Measurements from ENCODE around the gene SSR4. TPM values are rescaled to one million over a fixed set of nuclear protein-coding genes. Genes with fewer than 3 reads are reported as not detected.

Gene SSR4
- total RNA-seq, 1 experiment from 2014 or later: 203 TPM

DNA sequence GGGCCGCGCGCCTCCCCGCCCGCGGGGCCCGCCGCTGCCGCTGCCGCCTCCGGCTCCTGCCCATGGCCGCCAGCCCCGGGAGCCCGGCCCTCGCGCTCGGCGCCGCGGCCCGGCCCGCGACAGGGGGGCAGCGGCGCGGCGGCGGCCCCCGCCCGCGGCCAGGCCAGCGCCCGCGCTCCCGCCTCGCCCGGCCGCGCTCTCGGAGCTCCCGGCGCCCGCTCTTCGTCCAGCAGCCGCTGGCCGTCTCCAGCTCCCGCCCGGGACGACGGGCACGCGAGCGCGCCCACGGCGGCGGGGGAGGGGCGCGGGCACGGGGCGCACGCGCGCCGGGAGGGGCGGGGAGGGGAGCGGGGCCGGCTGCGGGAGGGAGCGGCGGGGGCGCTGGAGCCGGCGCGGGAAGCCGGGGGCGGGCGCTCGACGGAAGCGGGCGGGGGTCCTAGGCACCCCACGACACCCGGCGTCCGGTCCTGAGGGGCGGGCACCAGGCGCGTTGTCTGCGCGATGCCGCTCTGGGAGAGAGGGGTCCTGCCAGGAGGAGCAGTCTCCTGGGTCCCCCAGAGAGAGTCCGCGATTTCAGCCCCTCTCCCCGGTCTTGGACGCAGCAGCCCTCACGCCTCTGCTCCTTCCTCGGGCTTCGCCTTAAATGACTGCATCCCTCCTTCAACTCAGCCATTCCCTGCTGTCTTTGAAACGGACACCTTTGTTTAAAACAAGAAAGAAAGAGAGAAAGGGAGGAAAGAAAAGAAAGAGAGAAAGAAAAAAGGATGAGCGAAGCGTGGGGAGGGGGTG lies 36.4 kb downstream of the SSR4 start:
- peaks cover 7% of the 10 kb centered on the region; the same call in 1 of the 2 replicates for H3K36me3 Mint-ChIP-seq
- ChIA-PET POLR2A (no interaction called here), CTCF (no interaction called here)
- H3K4me3 Mint-ChIP-seq: peak overlapping the region; percentile 70
- ATAC-seq (peak; percentile 18; the same call in 1 of the 2 replicates), DNase-seq (ENCODE audit: low spot score) (no peak)
- no peaks in the 10 kb centered on the region for H3K9me3 Mint-ChIP-seq
- H3K27ac Mint-ChIP-seq: no peak overlapping the region
- H3K27me3 Mint-ChIP-seq (ENCODE audit: low read depth): peaks cover 3% of the 10 kb centered on the region; the same call in 1 of the 2 replicates
- TF ChIP-seq CREM (CRISPR knock-in tag; IDR thresholded peaks at IDR 0.05) (no peak), ATF1 (CRISPR knock-in tag; IDR thresholded peaks at IDR 0.05) (no peak), ZNF423 (CRISPR knock-in tag; IDR thresholded peaks at IDR 0.05) (no peak), MXD4 (CRISPR knock-in tag; IDR thresholded peaks at IDR 0.05; ENCODE audit: borderline replicate concordance) (no peak), GTF2I (CRISPR knock-in tag; conservative IDR thresholded peaks at IDR 0.05) (no peak), SOX15 (CRISPR knock-in tag; IDR thresholded peaks at IDR 0.05) (no peak), RELA (CRISPR knock-in tag; IDR thresholded peaks at IDR 0.05; ENCODE audit: borderline replicate concordance) (no peak)
- TF ChIP-seq, protein P1, sequence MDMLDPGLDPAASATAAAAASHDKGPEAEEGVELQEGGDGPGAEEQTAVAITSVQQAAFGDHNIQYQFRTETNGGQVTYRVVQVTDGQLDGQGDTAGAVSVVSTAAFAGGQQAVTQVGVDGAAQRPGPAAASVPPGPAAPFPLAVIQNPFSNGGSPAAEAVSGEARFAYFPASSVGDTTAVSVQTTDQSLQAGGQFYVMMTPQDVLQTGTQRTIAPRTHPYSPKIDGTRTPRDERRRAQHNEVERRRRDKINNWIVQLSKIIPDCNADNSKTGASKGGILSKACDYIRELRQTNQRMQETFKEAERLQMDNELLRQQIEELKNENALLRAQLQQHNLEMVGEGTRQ (CRISPR knock-in tag; IDR thresholded peaks at IDR 0.05): no peak
- TF ChIP-seq, protein P2, sequence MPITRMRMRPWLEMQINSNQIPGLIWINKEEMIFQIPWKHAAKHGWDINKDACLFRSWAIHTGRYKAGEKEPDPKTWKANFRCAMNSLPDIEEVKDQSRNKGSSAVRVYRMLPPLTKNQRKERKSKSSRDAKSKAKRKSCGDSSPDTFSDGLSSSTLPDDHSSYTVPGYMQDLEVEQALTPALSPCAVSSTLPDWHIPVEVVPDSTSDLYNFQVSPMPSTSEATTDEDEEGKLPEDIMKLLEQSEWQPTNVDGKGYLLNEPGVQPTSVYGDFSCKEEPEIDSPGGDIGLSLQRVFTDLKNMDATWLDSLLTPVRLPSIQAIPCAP (CRISPR knock-in tag; IDR thresholded peaks at IDR 0.05): no peak
- H3K4me1 Mint-ChIP-seq: peaks cover 31% of the 10 kb centered on the region

DNA sequence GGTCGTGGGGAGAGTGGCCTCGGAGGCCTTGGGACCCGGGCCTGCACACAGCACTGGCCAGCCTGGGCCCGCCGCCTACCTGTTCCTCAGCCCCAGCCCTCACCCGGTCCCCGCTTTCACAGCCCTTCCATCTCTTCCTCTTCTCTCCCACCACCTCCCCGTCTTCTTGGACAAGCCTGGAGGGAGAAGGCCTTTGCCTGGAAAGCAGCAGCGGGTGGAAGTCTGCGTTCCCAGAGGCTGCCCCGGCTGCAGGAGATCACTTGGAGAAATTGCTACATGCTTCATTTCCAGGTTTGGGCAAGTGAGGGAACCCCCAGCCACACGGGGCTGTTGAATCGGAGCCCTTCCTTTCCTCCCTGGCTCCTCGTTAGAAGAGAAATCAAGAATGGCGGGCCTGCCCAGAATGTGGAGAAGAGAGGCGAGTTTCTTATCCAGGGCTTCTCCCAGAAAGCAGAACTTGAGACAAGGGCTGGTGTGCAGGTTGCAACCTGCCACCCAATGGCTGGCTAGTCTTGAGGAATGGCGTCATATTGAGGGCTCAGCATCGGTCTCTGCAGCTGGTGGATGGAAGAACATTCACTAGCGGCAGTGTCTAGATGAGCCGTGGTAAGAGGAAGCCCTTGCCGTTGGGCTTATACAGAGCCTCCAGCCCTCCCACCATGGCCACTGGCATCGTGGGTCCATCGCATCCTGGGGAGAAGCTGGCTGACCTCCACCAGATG lies 37.1 kb downstream of the SSR4 start:
- peaks cover 3% of the 10 kb centered on the region; the same call in 1 of the 2 replicates for H3K27me3 Mint-ChIP-seq (ENCODE audit: low read depth)
- H3K27ac Mint-ChIP-seq: no peak overlapping the region
- no peak for TF ChIP-seq GABPB1 (CRISPR knock-in tag; IDR thresholded peaks at IDR 0.05)
- no peak for TF ChIP-seq PRRX2 (CRISPR knock-in tag; IDR thresholded peaks at IDR 0.05)
- TF ChIP-seq, protein P3, sequence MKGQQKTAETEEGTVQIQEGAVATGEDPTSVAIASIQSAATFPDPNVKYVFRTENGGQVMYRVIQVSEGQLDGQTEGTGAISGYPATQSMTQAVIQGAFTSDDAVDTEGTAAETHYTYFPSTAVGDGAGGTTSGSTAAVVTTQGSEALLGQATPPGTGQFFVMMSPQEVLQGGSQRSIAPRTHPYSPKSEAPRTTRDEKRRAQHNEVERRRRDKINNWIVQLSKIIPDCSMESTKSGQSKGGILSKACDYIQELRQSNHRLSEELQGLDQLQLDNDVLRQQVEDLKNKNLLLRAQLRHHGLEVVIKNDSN (CRISPR knock-in tag; IDR thresholded peaks at IDR 0.05): no peak
- TF ChIP-seq, protein P4, sequence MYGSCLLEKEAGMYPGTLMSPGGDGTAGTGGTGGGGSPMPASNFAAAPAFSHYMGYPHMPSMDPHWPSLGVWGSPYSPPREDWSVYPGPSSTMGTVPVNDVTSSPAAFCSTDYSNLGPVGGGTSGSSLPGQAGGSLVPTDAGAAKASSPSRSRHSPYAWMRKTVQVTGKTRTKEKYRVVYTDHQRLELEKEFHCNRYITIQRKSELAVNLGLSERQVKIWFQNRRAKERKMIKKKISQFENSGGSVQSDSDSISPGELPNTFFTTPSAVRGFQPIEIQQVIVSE (CRISPR knock-in tag; IDR thresholded peaks at IDR 0.05; ENCODE audit: borderline replicate concordance): no peak
- no peak for TF ChIP-seq SMAD4 (CRISPR knock-in tag; IDR thresholded peaks at IDR 0.05)
- peaks cover 27% of the 10 kb centered on the region for H3K4me1 Mint-ChIP-seq
- peaks cover 7% of the 10 kb centered on the region; the same call in 1 of the 2 replicates for H3K36me3 Mint-ChIP-seq
- no peaks in the 10 kb centered on the region for H3K9me3 Mint-ChIP-seq
- CTCF ChIA-PET: no interaction called here
- DNase-seq (ENCODE audit: low spot score) (no peak), ATAC-seq (peak; percentile 5; the same call in 1 of the 2 replicates)
- peak overlapping the region; percentile 70 for H3K4me3 Mint-ChIP-seq
- POLR2A ChIA-PET: no interaction called here

DNA sequence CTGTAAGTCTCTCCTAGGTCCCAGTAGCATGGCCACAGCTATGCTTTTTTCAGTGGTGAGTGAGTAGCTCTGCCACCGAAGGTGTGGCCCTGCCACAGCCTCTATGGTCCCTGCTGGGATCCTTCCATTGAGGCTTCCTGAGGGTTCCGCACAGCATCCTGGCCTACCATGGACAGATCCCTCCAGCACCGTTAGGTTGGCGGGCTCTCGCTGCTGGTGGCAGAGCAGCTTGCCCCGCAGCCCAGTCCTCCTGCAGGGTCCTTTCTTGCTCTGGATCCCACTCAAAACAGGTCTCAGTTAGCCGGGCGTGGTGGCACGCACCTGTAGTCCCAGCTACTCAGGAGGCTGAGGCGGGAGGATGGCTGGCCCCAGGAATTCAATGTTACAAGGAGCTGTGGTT lies 38.3 kb downstream of the SSR4 start:
- peaks cover 16% of the 10 kb centered on the region for H3K4me1 Mint-ChIP-seq
- POLR2A ChIA-PET: no interaction called here
- TF ChIP-seq RELA (CRISPR knock-in tag; IDR thresholded peaks at IDR 0.05; ENCODE audit: borderline replicate concordance) (no peak), NR1H2 (CRISPR knock-in tag; IDR thresholded peaks at IDR 0.05) (no peak), ETV6 (CRISPR knock-in tag; IDR thresholded peaks at IDR 0.05) (no peak), SMAD3 (CRISPR knock-in tag; IDR thresholded peaks at IDR 0.05; ENCODE audit: borderline replicate concordance) (no peak), GABPB1 (CRISPR knock-in tag; IDR thresholded peaks at IDR 0.05) (no peak), SMAD4 (CRISPR knock-in tag; IDR thresholded peaks at IDR 0.05) (no peak), FOXP1 (CRISPR knock-in tag; IDR thresholded peaks at IDR 0.05; ENCODE audit: borderline replicate concordance) (no peak)
- TF ChIP-seq, protein P5, sequence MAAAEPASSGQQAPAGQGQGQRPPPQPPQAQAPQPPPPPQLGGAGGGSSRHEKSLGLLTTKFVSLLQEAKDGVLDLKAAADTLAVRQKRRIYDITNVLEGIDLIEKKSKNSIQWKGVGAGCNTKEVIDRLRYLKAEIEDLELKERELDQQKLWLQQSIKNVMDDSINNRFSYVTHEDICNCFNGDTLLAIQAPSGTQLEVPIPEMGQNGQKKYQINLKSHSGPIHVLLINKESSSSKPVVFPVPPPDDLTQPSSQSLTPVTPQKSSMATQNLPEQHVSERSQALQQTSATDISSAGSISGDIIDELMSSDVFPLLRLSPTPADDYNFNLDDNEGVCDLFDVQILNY (CRISPR knock-in tag; IDR thresholded peaks at IDR 0.05): no peak
- TF ChIP-seq, protein P6, sequence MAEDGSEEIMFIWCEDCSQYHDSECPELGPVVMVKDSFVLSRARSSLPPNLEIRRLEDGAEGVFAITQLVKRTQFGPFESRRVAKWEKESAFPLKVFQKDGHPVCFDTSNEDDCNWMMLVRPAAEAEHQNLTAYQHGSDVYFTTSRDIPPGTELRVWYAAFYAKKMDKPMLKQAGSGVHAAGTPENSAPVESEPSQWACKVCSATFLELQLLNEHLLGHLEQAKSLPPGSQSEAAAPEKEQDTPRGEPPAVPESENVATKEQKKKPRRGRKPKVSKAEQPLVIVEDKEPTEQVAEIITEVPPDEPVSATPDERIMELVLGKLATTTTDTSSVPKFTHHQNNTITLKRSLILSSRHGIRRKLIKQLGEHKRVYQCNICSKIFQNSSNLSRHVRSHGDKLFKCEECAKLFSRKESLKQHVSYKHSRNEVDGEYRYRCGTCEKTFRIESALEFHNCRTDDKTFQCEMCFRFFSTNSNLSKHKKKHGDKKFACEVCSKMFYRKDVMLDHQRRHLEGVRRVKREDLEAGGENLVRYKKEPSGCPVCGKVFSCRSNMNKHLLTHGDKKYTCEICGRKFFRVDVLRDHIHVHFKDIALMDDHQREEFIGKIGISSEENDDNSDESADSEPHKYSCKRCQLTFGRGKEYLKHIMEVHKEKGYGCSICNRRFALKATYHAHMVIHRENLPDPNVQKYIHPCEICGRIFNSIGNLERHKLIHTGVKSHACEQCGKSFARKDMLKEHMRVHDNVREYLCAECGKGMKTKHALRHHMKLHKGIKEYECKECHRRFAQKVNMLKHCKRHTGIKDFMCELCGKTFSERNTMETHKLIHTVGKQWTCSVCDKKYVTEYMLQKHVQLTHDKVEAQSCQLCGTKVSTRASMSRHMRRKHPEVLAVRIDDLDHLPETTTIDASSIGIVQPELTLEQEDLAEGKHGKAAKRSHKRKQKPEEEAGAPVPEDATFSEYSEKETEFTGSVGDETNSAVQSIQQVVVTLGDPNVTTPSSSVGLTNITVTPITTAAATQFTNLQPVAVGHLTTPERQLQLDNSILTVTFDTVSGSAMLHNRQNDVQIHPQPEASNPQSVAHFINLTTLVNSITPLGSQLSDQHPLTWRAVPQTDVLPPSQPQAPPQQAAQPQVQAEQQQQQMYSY (CRISPR knock-in tag; IDR thresholded peaks at IDR 0.05): no peak
- TF ChIP-seq, protein P7, sequence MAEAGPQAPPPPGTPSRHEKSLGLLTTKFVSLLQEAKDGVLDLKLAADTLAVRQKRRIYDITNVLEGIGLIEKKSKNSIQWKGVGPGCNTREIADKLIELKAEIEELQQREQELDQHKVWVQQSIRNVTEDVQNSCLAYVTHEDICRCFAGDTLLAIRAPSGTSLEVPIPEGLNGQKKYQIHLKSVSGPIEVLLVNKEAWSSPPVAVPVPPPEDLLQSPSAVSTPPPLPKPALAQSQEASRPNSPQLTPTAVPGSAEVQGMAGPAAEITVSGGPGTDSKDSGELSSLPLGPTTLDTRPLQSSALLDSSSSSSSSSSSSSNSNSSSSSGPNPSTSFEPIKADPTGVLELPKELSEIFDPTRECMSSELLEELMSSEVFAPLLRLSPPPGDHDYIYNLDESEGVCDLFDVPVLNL (CRISPR knock-in tag; IDR thresholded peaks at IDR 0.05; ENCODE audit: borderline replicate concordance, low read depth): no peak

More for the DNA sequence above, 38.3 kb downstream of the SSR4 start:
- no peak overlapping the region for H3K27ac Mint-ChIP-seq
- ATAC-seq (no peak), DNase-seq (ENCODE audit: low spot score) (no peak)
- CTCF ChIA-PET: no interaction called here
- no peaks in the 10 kb centered on the region; the same call in 1 of the 2 replicates for H3K36me3 Mint-ChIP-seq
- H3K4me3 Mint-ChIP-seq: no peak overlapping the region
- no peaks in the 10 kb centered on the region for H3K9me3 Mint-ChIP-seq
- peaks cover 3% of the 10 kb centered on the region; the same call in 1 of the 2 replicates for H3K27me3 Mint-ChIP-seq (ENCODE audit: low read depth)

Data from WTC11 (cell line).